Heart left ventricle (tissue), 16 donors: ENCODE data around the gene TNFSF13B. TPM values are rescaled to one million over a fixed set of nuclear protein-coding genes. Genes with fewer than 3 reads are reported as not detected.

Experiments used
- ATAC-seq, 4 donors: fragments of 200-7000 bp; cut with Tn5 transposase; one replicate each; pipeline ENCODE4 v1.9.1; 2020 to 2022; ENCODE audit warnings: moderate library complexity in 4 of 4, mild to moderate bottlenecking in 3 of 4, moderate number of reproducible peaks in 1 of 4
- DNase-seq, 5 donors: peaks; one replicate each; pipeline ENCODE4 v3.0.0-alpha.2; 2020
- H3K27ac ChIP-seq, 12 donors: fragments of 200-600 bp; sonication (generic) in 4 of 12; one replicate each; pipeline versions ENCODE4 v1.5.0 to v1.8.0; 2016 to 2022; ENCODE audit warnings: mild to moderate bottlenecking in 2 of 12
- H3K27me3 ChIP-seq, 9 donors: fragments of 200-600 bp; sonication (generic) in 2 of 9; one replicate each; pipeline versions ENCODE4 v1.5.1 to v1.8.0; 2016 to 2022; ENCODE audit warnings: mild to moderate bottlenecking in 3 of 9
- H3K36me3 ChIP-seq, 9 donors: fragments of 200-600 bp; sonication (generic) in 2 of 9; one replicate each; pipeline versions ENCODE4 v1.5.0 to v1.8.0; 2018 to 2022; ENCODE audit warnings: mild to moderate bottlenecking in 2 of 9
- H3K4me1 ChIP-seq, 12 donors: fragments of 200-600 bp; sonication (generic) in 4 of 12; one replicate each; pipeline versions ENCODE4 v1.5.0 to v1.8.0; 2016 to 2022; ENCODE audit warnings: mild to moderate bottlenecking in 3 of 12
- H3K4me3 ChIP-seq, 12 donors: fragments of 200-600 bp; sonication (generic) in 4 of 12; one replicate each; pipeline versions ENCODE4 v1.5.0 to v1.8.0; 2017 to 2022; ENCODE audit warnings: mild to moderate bottlenecking in 9 of 12, moderate library complexity in 4 of 12
- H3K9me3 ChIP-seq, 12 donors: fragments of 200-600 bp; sonication (generic) in 4 of 12; one replicate each; pipeline versions ENCODE4 v1.5.0 to v1.8.0; 2016 to 2022; ENCODE audit warnings: mild to moderate bottlenecking in 1 of 12
- CTCF ChIP-seq, 12 donors: fragments of 200-600 bp; sonication (generic) in 4 of 12; IDR thresholded peaks; one replicate each; pipeline versions ENCODE4 v1.5.0 to v1.8.0; 2018 to 2022; ENCODE audit warnings: antibody characterized with exemption in 12 of 12, mild to moderate bottlenecking in 5 of 12
- POLR2A ChIP-seq, 2 donors: fragments of 450-650 bp; IDR thresholded peaks; one replicate each; pipeline ENCODE4 v1.6.1; 2017; ENCODE audit warnings: antibody characterized with exemption in 2 of 2, mild to moderate bottlenecking in 2 of 2, moderate library complexity in 2 of 2
- WGBS, 4 donors: extraction: QIAGEN DNeasy Blood & Tissue Kit in 2 of 4; methylation state at CpG; one replicate each; pipeline versions ENCODE4 v1.1.5 to v1.1.7; 2013 to 2018; 5-methylcytosine and 5-hydroxymethylcytosine counted together
- intact Hi-C, 10 donors: fragments of 100-400 bp; cut with DNase I; formaldehyde crosslinking; loops; one replicate each; pipeline versions ENCODE4 v1.11.1 to v1.14.2; 2022
- polyA plus RNA-seq, 2 donors: library from polyadenylated mRNA; stranded (reverse); fragments of 200-250 nt; gene quantifications; one replicate each; pipeline ENCODE4 v1.2.3, GENCODE V29; 2013
- total RNA-seq, 9 donors: library from RNA; depleted of rRNA in 2 of 9; stranded (reverse); fragments of >200 nt in 2 of 9; fragmentation: NEBNext Ultra II Directional in 3 of 9; extraction: Animal tissue kit (Norgen Biotek cat#: 25700) in 3 of 9; gene quantifications; one replicate each; pipeline versions ENCODE4 v1.1.0 to v1.2.4, GENCODE V29; 2016 to 2023
- donor health status: ischemic (EF 13 %, LVEDD 7.1; RV severe dilation, severe dysfunction).
- donor health status: healthy with polysubstance abuse.
- donor health status: DM: no; HTN: yes; CAD: no.
- donor health status: DM: no; HTN: no; CAD: no.
- donor health status: ischemic (EF 25% LVEDD 6.9; RV normal size, moderate dysfunction).
- donor health status: ischemic (EF 25% LVEDD 5.7; RV mildly dilated, moderate dysfunction).
- donor health status: healthy.
- donor health status: DM: yes; HTN: yes; CAD: no.
- donor health status: ischemic (EF 35%, LVEDD 5.7; RV mildly dilated, moderate dysfunction).
- donor health status: nonischemic (EF 11% LVEDD 7.7; RV severe dilation, severe dysfunction).
- donor health status: DM: yes; HTN: yes; CAD: no.
- donor health status: PGD.
- donor health status: ischemic (EF 29% LVEDD 5.4; RV normal size, mild dysfunction).
- donor health status: nonischemic (EF 23%, LVEDD 6.1; RV moderate dilation, normal function).

The TNFSF13B gene
- total and polyA plus RNA-seq, 11 donors: 0.55 to 26.9 (median 1.0) TPM

- TF ChIP-seq POLR2A (IDR thresholded peaks at IDR 0.05) (no peak), CTCF (IDR thresholded peaks at IDR 0.05) (no peak)
- WGBS, 4 donors: 18 to 39% (median 27%) methylated on average over 1 of the region's 1 CpG
- Histone ChIP-seq H3K36me3 (peaks cover 0 to 7% (median 0%) of the 10 kb centered on the region in 9 donors), H3K27me3 (no peaks in the 10 kb centered on the region), H3K9me3 (no peaks in the 10 kb centered on the region), H3K27ac (no peak overlapping the region), H3K4me3 (no peak overlapping the region), H3K4me1 (no peaks in the 10 kb centered on the region)
- DNase-seq (no peak), ATAC-seq (no peak)
- intact Hi-C loops: loop anchor here in 1 of 10 donors (10.0 kb wide), 1 partner anchor 65 kb away; no protein-coding TSS in a partner anchor
These were observed 20.3 kb downstream of the TNFSF13B start for GRCh38 chr13:108289819-108290218.

- no peak overlapping the region for H3K4me3 ChIP-seq
- no peaks in the 10 kb centered on the region for H3K4me1 ChIP-seq
- H3K27ac ChIP-seq: no peak overlapping the region
- 85 to 100% (median 88%) methylated on average over 1 of the region's 1 CpG for WGBS, 4 donors
- no peaks in the 10 kb centered on the region for H3K27me3 ChIP-seq
- no peaks in the 10 kb centered on the region for H3K36me3 ChIP-seq
- ATAC-seq (no peak), DNase-seq (no peak)
- H3K9me3 ChIP-seq: peaks cover 0 to 14% (median 0%) of the 10 kb centered on the region in 12 donors
- intact Hi-C loops: loop anchor here in 1 of 10 donors (10.0 kb wide), 1 partner anchor 72 kb away; no protein-coding TSS in a partner anchor
- TF ChIP-seq CTCF (IDR thresholded peaks at IDR 0.05) (no peak), POLR2A (IDR thresholded peaks at IDR 0.05) (no peak)
These were observed 27.6 kb downstream of the TNFSF13B start for GRCh38 chr13:108297114-108297513.

- DNase-seq (no peak), ATAC-seq (no peak)
- H3K27me3 ChIP-seq: no peaks in the 10 kb centered on the region
- H3K9me3 ChIP-seq: peaks cover 0 to 2% (median 0%) of the 10 kb centered on the region in 12 donors
- 25 to 46% (median 34%) methylated on average over 1 of the region's 1 CpG for WGBS, 4 donors
- H3K27ac ChIP-seq: no peak overlapping the region
- intact Hi-C loops: no loop called here
- H3K36me3 ChIP-seq: peaks cover 0 to 9% (median 0%) of the 10 kb centered on the region in 9 donors
- H3K4me1 ChIP-seq: peaks cover 0 to 36% (median 0%) of the 10 kb centered on the region in 12 donors
- no peak overlapping the region for H3K4me3 ChIP-seq
- TF ChIP-seq POLR2A (IDR thresholded peaks at IDR 0.05) (no peak), CTCF (IDR thresholded peaks at IDR 0.05) (no peak)
These were observed 32.8 kb downstream of the TNFSF13B start for GRCh38 chr13:108302279-108302678.

- DNase-seq (no peak), ATAC-seq (peak in 1 of 4 donors; percentile 34)
- Histone ChIP-seq H3K9me3 (peaks cover 0 to 6% (median 0%) of the 10 kb centered on the region in 12 donors), H3K4me1 (peaks cover 0 to 38% (median 0%) of the 10 kb centered on the region in 12 donors), H3K27ac (peak overlapping the region in 1 of 12 donors; percentile 49), H3K27me3 (no peaks in the 10 kb centered on the region), H3K4me3 (no peak overlapping the region), H3K36me3 (peaks cover 0 to 15% (median 0%) of the 10 kb centered on the region in 9 donors)
- 46 to 69% (median 55%) methylated on average over 7 of the region's 7 CpGs for WGBS, 4 donors
- intact Hi-C loops: no loop called here
- no peak for TF ChIP-seq POLR2A (IDR thresholded peaks at IDR 0.05)
These were observed 34.9 kb downstream of the TNFSF13B start for GRCh38 chr13:108304170-108305016.
